Measurements from ENCODE around the gene ME3.

ME3 gene

GRCh38 chr11:86663761-86664160, 8.7 kb downstream of the ME3 start:
- no peak for TF ChIP-seq GATA2 (IDR thresholded peaks at IDR 0.05; ENCODE audit: low read depth, low read length)
- no peak for TF ChIP-seq GATA3 (IDR thresholded peaks at IDR 0.05; ENCODE audit: low read depth, low read length)

- TF ChIP-seq GATA2 (IDR thresholded peaks at IDR 0.05; ENCODE audit: low read depth, low read length) (no peak), GATA3 (IDR thresholded peaks at IDR 0.05; ENCODE audit: low read depth, low read length) (no peak)
Measured at GRCh38 chr11:86663291-86663690, 9.1 kb downstream of the ME3 start.

- TF ChIP-seq GATA3 (IDR thresholded peaks at IDR 0.05; ENCODE audit: low read depth, low read length) (no peak), GATA2 (IDR thresholded peaks at IDR 0.05; ENCODE audit: low read depth, low read length) (no peak)
Measured at GRCh38 chr11:86660736-86661135, 11.7 kb downstream of the ME3 start.

GRCh38 chr11:86660088-86660487, 12.3 kb downstream of the ME3 start:
- TF ChIP-seq GATA2 (IDR thresholded peaks at IDR 0.05; ENCODE audit: low read depth, low read length) (no peak), GATA3 (IDR thresholded peaks at IDR 0.05; ENCODE audit: low read depth, low read length) (no peak)

GRCh38 chr11:86658534-86658933, 13.9 kb downstream of the ME3 start:
- no peak for TF ChIP-seq GATA2 (IDR thresholded peaks at IDR 0.05; ENCODE audit: low read depth, low read length)
- TF ChIP-seq GATA3 (IDR thresholded peaks at IDR 0.05; ENCODE audit: low read depth, low read length), result no peak

GRCh38 chr11:86644291-86644690, 28.1 kb downstream of the ME3 start:
- no peak for TF ChIP-seq GATA2 (IDR thresholded peaks at IDR 0.05; ENCODE audit: low read depth, low read length)
- no peak for TF ChIP-seq GATA3 (IDR thresholded peaks at IDR 0.05; ENCODE audit: low read depth, low read length)

- no peak for TF ChIP-seq GATA3 (IDR thresholded peaks at IDR 0.05; ENCODE audit: low read depth, low read length)
- no peak for TF ChIP-seq GATA2 (IDR thresholded peaks at IDR 0.05; ENCODE audit: low read depth, low read length)
Measured at GRCh38 chr11:86641537-86642261, 30.7 kb downstream of the ME3 start.

GRCh38 chr11:86639137-86639536, 33.3 kb downstream of the ME3 start:
- no peak for TF ChIP-seq GATA3 (IDR thresholded peaks at IDR 0.05; ENCODE audit: low read depth, low read length)
- TF ChIP-seq GATA2 (IDR thresholded peaks at IDR 0.05; ENCODE audit: low read depth, low read length), result no peak

- no peak for TF ChIP-seq GATA2 (IDR thresholded peaks at IDR 0.05; ENCODE audit: low read depth, low read length)
- TF ChIP-seq GATA3 (IDR thresholded peaks at IDR 0.05; ENCODE audit: low read depth, low read length), result no peak
Measured at GRCh38 chr11:86638673-86639072, 33.7 kb downstream of the ME3 start.

GRCh38 chr11:86637988-86638387, 34.4 kb downstream of the ME3 start:
- no peak for TF ChIP-seq GATA3 (IDR thresholded peaks at IDR 0.05; ENCODE audit: low read depth, low read length)
- no peak for TF ChIP-seq GATA2 (IDR thresholded peaks at IDR 0.05; ENCODE audit: low read depth, low read length)

GRCh38 chr11:86636275-86636674, 36.1 kb downstream of the ME3 start:
- TF ChIP-seq GATA2 (IDR thresholded peaks at IDR 0.05; ENCODE audit: low read depth, low read length), result no peak
- TF ChIP-seq GATA3 (IDR thresholded peaks at IDR 0.05; ENCODE audit: low read depth, low read length), result no peak

- TF ChIP-seq GATA3 (IDR thresholded peaks at IDR 0.05; ENCODE audit: low read depth, low read length), result no peak
- no peak for TF ChIP-seq GATA2 (IDR thresholded peaks at IDR 0.05; ENCODE audit: low read depth, low read length)
Measured at GRCh38 chr11:86632499-86633269, 39.7 kb downstream of the ME3 start.

- TF ChIP-seq GATA2 (IDR thresholded peaks at IDR 0.05; ENCODE audit: low read depth, low read length) (no peak), GATA3 (IDR thresholded peaks at IDR 0.05; ENCODE audit: low read depth, low read length) (no peak)
Measured at GRCh38 chr11:86630229-86630981, 42.0 kb downstream of the ME3 start.

- TF ChIP-seq GATA3 (IDR thresholded peaks at IDR 0.05; ENCODE audit: low read depth, low read length), result no peak
- no peak for TF ChIP-seq GATA2 (IDR thresholded peaks at IDR 0.05; ENCODE audit: low read depth, low read length)
Measured at GRCh38 chr11:86629045-86629706, 43.2 kb downstream of the ME3 start.

Measured in SH-SY5Y (cell line).